22Rv1 (cell line): ENCODE results near the gene VSIG8.

Experiments
- CTCF ChIP-seq: fragments of 450-650 bp; IDR thresholded peaks from 2 replicates; pipeline ENCODE4 v1.5.1; 2017; ENCODE audit warnings: mild to moderate bottlenecking
- ZFX ChIP-seq: fragments of 450-650 bp; IDR thresholded peaks from 2 replicates; pipeline ENCODE4 v1.6.1; 2017; ENCODE audit warnings: antibody characterized with exemption, borderline replicate concordance

GRCh38 chr1:159821171-159821867 lies 41.1 kb downstream of the VSIG8 start:
- TF ChIP-seq CTCF (peak; percentile 99), ZFX (no peak)
